ENCODE results near the gene NOTCH4.
"Not testable (repeated sequence)": the region's sequence is repeated elsewhere in the genome, so short reads cannot be mapped to it uniquely, and the experiment has no call there.

NOTCH4 gene

DNA sequence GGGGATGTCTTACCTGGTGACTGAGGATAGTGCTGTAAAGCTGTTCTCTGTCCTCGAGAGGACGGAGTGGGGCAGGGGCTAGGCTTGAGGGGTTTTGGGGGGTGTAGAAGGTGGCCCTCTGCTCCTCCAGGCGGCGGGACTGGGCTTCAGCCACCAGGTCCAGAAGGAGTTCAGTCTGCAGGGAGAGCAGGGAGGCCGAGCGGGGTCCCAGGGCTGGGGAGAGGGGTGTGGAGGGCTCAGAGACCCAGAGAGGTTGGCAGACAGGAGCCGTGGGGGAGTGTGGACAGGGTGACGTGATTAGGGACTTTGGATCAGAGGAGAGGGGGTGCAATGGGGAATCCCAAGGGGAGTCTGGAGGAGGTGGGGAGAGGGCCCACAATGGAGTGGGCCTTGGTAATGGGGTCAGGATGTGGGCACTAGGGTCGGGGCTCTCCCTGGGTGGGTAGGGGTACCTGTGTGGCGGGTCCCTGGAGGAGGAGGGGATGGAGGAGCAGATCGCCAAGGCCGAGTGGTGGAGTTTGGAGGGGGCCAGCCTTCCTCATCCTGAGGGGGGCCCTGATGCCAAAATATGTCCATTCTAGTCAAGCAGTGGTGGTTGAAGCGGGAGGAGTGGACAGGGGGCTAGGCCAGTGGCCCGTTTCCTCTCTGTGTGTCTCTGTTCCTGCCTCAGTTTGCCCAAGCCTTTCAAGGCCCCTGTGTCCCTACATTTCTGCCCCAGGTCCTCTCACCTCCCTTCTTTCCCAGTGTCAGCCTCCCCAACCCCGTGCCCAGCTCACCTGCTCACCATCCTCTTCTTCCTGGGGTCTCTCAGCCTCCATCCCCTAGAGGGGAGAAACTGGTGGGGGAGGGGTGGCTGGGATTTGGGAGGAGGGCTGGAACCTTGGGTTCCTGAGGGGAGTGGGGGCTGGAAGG is 31.9 kb downstream of the NOTCH4 start:
- DNase-seq: no peak

DNA sequence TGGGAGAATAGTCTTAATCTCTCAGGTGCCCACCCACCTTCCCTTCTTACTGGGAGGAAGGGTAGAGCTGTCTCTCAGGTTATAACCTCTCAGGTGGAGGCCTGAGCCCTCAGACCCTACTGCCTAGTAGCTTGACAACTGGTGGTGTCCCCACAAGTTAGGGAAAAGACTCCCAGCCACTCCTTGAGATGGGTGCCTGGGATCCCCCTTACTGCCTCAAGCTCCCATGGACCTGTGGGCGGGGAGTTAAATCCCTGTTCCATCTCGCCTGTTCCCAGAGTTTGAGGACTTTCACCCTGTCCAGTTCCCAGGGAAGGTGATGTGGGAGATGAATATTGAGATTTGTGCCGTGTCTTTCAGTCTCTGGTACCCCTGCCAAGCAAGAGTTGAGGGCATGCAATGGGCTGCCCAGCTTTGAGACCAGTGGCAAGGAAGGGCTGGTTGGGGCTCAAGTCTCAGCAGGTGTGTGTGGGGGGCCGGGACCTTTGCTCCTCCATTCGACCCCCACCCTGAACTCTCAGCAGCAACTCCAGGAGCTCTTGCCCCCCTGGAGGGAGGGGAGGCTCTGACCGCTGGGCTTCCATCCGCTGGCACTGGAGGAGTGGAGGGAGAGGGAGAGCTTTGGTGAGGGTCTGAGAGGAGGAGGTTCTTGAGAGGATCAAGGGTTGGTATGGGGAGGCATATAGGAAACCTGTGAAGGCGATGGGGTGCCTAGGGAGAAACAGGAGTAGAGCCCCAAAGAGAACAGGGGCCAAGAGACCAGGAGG is 32.8 kb downstream of the NOTCH4 start:
- no peak for DNase-seq

GRCh38 chr6:32190054-32190851 is 33.6 kb downstream of the NOTCH4 start, which contains the start of gene PBX2:
Gene PBX2, minus strand, starts transcription at chr6:32190202. Its CDS starts 287 bp downstream, at chr6:32189915.
- peak; percentile 70 for DNase-seq

- no peak for DNase-seq
These were observed 34.2 kb downstream of the NOTCH4 start for GRCh38 chr6:32189742-32190053.

GRCh38 chr6:32189069-32189741 is 34.7 kb downstream of the NOTCH4 start:
- no peak for DNase-seq

DNA sequence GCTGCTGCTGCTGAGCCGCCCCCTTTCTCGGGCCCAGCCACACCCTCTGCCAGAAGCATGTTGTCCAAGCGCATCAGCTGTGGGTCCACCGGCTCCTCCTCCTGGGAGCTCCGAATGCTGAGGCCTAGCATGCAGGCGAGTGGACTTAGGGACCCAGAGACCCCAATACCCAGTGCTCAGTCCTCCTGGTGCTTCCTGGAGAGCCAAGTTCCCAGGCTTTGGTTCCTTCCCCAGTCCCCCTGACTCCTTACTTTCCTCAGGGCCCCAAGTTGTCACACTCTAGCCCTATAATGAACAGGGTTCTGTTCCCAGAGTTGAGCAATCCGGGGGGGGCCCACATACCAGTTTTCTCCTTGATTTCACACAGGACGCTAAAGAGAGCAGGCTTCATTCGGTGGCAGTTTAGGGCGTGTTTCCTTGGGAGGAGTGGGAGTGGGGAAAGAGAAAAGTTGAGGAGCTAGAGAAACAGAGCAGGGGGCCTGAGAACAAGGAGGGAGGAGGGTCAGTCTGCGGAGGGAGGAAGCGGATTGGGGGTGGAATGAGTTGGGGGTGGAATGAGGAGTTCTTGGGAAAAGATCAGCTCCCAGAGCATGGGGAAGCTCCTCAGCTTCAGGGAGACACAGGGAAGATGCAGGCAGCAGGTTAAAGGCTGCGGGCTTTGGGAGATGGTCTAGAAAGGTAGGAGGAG is 35.3 kb downstream of the NOTCH4 start:
- no peak for DNase-seq

DNA sequence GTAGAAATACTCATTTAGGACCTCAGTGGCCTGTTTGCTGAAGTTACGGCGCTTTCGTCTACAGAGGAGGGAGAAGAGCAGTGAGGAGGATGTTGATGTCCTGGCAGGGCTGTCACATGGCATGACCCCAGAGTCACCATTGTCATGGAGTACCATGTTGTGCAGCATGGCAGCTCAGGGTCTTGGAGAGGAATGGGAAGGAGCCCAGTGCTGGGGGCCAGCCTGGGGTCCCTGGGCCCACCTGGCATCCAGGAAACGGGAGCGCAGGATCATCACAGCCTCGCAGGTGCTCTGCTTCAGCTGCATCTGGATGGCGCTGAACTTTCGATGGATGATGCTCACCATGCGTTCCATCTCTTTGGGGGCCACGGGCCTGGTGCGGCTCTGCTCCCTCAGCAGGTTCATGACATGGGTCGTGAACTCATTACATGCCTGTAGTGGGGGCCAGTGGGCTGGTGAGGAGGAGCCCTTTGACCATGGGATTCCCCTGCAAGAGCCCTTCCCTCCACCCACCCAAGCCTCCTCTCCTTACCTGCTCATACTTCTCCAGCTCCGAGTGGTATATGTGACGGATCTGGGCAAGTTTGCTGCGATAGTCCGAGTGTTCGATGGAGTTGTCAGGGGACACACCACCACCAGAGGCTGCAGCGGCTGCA is 36.0 kb downstream of the NOTCH4 start:
- not testable (repeated sequence) for DNase-seq

- DNase-seq: no peak
These were observed 36.7 kb downstream of the NOTCH4 start for GRCh38 chr6:32187009-32187709.

- DNase-seq: not testable (repeated sequence)
These were observed 37.6 kb downstream of the NOTCH4 start for GRCh38 chr6:32186151-32186840.

DNA sequence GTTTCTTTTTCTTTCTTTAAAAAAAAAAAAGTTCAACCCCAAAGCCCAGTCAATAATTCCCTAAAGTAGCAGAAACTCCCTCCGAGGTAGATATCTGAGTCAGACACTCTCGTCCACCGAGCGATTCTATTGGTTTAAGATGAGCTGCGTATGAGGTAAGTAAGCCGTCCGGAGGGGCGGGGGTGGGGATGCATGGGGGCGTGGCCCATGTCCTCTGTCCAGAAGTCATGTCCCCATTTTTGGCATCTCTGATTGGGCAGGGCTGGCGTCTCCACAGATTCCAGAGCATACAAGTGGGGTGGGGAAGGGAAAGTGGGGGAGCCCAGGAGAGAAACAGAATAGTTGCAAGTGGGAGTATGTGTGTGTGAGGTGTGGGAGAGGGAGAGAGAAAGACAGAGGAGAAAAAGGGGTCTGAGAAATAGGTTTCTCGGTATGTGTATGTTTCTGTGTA is 38.2 kb downstream of the NOTCH4 start:
- DNase-seq: not testable (repeated sequence)

DNA sequence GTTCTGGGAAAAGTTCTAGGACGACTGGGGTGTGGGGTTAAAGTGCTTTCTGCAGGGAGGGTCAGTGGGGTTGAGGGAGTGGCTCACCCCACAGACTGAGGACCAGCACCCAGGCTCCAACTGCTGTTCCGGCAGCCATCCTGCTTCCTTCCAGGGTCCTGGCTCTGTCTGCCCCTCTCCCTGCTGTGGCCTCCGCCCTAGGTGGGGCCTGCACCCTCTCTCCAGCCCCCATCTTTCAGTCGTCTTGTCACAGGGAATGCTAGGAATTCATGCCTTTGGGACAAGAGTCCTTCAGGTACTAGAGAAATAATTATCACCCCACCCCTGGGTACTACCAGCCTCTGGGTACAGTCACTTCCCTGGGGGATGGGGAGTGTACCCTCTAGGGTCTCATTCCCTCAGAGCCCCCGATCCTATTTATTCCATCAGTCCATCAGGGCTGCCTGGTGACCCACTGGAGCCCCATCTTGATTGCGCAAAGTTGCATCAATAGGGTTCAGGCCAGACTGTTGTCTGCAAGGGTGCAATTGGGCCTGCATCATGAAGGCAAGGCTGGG is 39.7 kb downstream of the NOTCH4 start, which contains the start of gene AGER:
TSS of gene AGER (minus strand) at position 170 of the 557 bp plus-strand sequence. CDS start at position 139, 31 bp downstream.
- no peak for DNase-seq

GRCh38 chr6:32183483-32184083 is 40.3 kb downstream of the NOTCH4 start:
- no peak for DNase-seq

- DNase-seq: no peak
These were observed 40.8 kb downstream of the NOTCH4 start for GRCh38 chr6:32183030-32183429.

DNA sequence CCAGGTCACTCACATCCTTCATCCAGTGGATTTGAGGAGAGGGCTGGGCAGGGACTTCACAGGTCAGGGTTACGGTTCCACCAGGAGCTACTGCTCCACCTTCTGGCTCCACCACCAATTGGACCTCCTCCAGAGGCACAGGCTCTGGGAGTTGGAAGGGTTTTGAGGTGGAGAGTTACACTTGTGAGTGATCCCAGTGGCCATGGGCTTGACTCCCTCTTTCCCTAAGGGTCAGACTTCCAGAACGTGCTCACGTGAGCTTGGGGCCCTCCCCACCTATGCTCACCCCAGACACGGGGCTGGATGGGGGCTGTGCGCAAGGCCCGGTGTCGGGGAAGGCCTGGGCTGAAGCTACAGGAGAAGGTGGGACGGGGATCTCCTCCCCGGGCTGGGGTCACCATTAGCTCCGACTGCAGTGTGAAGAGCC is 41.3 kb downstream of the NOTCH4 start:
- no peak for DNase-seq

- no peak for DNase-seq
These were observed 41.8 kb downstream of the NOTCH4 start for GRCh38 chr6:32181915-32182529.

GRCh38 chr6:32181148-32181702 is 42.6 kb downstream of the NOTCH4 start:
- DNase-seq: no peak

- no peak for DNase-seq
These were observed 44.0 kb downstream of the NOTCH4 start for GRCh38 chr6:32179766-32180405.

Data from NCI-H446 treated with DMSO at 0.1 percent for 48 hours (cell line).